22Rv1 (cell line): Measurements from ENCODE around the gene SMC4.

Source experiments
- CTCF ChIP-seq: fragments of 450-650 bp; IDR thresholded peaks from 2 replicates; pipeline ENCODE4 v1.5.1; 2017; ENCODE audit warnings: mild to moderate bottlenecking
- ZFX ChIP-seq: fragments of 450-650 bp; IDR thresholded peaks from 2 replicates; pipeline ENCODE4 v1.6.1; 2017; ENCODE audit warnings: antibody characterized with exemption, borderline replicate concordance

- TF ChIP-seq CTCF, result no peak
- TF ChIP-seq ZFX, result no peak
Measured at GRCh38 chr3:160470181-160470580, 70.7 kb downstream of the SMC4 start.
